ENCODE data around the gene NAA60. TPM values are rescaled to one million over a fixed set of nuclear protein-coding genes. Genes with fewer than 3 reads are reported as not detected.

NAA60 gene
- total and polyA plus RNA-seq, 8 donors = 25.3 to 155 (median 54.9) TPM

DNA sequence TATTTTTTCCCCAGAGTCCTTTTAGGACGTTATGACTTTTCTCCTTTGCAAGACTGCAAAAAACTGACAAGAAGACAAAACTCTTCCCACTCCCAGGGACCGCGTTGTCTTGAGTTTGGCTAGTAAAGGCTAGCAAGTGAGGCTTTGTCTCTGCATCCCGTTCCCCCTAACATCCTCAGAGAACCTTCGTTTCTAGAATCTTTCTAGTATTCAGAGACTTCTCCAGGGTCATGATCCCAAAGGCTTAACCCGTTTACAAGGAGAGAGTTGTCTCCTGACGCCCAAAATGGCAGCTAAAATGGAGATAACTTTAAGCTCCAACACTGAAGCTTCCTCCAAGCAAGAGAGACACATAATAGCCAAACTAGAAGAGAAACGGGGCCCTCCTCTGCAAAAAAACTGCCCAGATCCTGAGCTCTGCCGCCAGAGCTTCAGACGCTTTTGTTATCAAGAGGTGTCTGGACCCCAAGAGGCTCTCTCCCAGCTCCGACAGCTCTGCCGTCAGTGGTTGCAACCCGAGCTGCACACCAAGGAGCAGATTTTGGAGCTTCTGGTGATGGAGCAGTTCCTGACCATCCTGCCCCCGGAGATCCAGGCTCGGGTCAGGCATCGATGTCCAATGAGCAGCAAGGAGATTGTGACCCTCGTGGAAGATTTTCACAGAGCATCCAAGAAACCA lies 41.6 kb upstream of the NAA60 start:
- TF ChIP-seq EP300 (IDR thresholded peaks at IDR 0.05) = no peak
- TF ChIP-seq, protein P1, sequence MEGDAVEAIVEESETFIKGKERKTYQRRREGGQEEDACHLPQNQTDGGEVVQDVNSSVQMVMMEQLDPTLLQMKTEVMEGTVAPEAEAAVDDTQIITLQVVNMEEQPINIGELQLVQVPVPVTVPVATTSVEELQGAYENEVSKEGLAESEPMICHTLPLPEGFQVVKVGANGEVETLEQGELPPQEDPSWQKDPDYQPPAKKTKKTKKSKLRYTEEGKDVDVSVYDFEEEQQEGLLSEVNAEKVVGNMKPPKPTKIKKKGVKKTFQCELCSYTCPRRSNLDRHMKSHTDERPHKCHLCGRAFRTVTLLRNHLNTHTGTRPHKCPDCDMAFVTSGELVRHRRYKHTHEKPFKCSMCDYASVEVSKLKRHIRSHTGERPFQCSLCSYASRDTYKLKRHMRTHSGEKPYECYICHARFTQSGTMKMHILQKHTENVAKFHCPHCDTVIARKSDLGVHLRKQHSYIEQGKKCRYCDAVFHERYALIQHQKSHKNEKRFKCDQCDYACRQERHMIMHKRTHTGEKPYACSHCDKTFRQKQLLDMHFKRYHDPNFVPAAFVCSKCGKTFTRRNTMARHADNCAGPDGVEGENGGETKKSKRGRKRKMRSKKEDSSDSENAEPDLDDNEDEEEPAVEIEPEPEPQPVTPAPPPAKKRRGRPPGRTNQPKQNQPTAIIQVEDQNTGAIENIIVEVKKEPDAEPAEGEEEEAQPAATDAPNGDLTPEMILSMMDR (IDR thresholded peaks at IDR 0.05) = no peak
- TF ChIP-seq POLR2A (IDR thresholded peaks at IDR 0.05) = no peak
- TF ChIP-seq POLR2AphosphoS5 (IDR thresholded peaks at IDR 0.05) = no peak
- Histone ChIP-seq H3K27ac (peak overlapping the region; percentile 89 to 93 (median 91)), H3K4me3 (peak overlapping the region; percentile 81 to 91 (median 87)), H3K27me3 (no peaks in the 10 kb centered on the region), H3K9me3 (peaks cover 0 to 59% (median 43%) of the 10 kb centered on the region in 4 donors), H3K4me1 (peaks cover 17 to 40% (median 24%) of the 10 kb centered on the region in 4 donors), H3K36me3 (peaks cover 31 to 58% (median 48%) of the 10 kb centered on the region in 4 donors)
- intact Hi-C loops (cut with DNase I; ENCODE audit: low total_unique reads) = no loop called here
- WGBS, 5 donors = 33 to 37% (median 35%) methylated on average over 16 to 17 of the region's 17 CpGs
- peak in 1 of 2 donors; percentile 10 for DNase-seq

DNA sequence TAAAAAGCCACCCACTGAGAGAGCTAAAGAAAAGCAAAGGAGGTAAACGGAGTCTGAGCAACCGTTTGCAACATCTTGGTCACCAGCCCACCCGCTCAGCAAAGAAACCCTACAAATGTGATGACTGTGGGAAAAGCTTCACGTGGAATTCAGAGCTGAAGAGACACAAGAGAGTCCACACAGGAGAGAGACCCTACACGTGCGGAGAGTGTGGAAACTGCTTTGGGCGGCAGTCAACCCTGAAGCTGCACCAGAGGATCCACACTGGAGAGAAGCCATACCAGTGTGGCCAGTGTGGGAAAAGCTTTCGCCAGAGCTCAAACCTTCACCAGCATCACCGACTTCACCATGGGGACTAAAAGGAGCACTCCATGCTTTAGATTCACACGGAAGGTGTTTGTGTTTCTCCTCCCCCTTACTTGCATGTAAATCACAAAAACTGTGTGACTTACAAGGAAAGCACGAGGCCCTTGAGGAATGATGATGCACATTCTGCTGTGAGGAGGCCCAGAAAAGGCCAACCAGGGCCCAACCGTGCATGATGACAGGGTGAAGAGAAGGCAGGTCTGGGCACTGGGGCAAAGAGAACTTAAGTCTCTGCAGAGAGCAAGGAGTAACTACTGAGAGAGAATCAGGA lies 34.8 kb upstream of the NAA60 start:
- peaks cover 44 to 100% (median 96%) of the 10 kb centered on the region in 4 donors for H3K9me3 ChIP-seq
- DNase-seq = no peak
- no peaks in the 10 kb centered on the region for H3K27me3 ChIP-seq
- intact Hi-C loops (cut with DNase I; ENCODE audit: low total_unique reads) = no loop called here
- H3K4me3 ChIP-seq = no peak overlapping the region
- TF ChIP-seq, protein P1 (IDR thresholded peaks at IDR 0.05) = no peak
- no peak for TF ChIP-seq POLR2AphosphoS5 (IDR thresholded peaks at IDR 0.05)
- no peak overlapping the region for H3K27ac ChIP-seq
- H3K36me3 ChIP-seq = peaks cover 47 to 83% (median 69%) of the 10 kb centered on the region in 4 donors
- 95 to 98% (median 97%) methylated on average over 11 to 12 of the region's 12 CpGs for WGBS, 5 donors
- H3K4me1 ChIP-seq = peaks cover 0 to 6% (median 0%) of the 10 kb centered on the region in 4 donors

DNA sequence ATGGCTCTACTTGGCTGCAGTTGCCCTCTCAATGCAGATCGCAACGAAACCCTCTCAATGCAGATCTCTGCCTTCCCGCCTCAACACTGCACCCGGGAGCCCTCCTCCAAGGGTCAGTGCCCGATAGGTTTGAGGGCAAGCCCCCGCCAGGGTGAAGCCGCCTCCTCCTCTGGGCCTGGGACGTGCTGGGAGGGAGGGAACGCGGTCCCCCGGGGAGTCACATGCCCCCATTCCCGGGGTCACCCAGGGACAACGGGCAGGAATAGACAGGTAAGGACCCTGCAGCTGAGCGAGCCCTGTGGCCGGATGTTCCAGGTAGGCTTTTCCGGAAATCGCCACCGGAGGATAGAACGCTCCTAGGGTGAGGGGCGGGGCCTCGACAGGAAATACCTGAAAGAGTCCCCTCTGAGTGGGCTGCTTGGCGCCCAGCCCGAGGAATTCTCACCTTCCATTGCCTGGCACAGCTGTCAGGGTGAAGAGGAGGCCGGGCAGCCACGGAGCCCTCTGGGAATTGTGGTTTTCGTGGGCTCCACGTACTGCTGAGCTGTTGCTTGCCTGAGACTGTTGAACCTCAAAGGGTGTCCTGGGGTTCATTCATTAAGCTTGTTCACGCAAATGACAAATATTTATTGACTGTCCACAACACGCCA lies 29.6 kb upstream of the NAA60 start:
- TF ChIP-seq POLR2AphosphoS5 (IDR thresholded peaks at IDR 0.05) = no peak
- no peak for TF ChIP-seq POLR2A (IDR thresholded peaks at IDR 0.05)
- TF ChIP-seq, protein P1 (IDR thresholded peaks at IDR 0.05) = no peak
- no peak for TF ChIP-seq EP300 (IDR thresholded peaks at IDR 0.05)
- no peak overlapping the region for H3K27ac ChIP-seq
- 37 to 51% (median 47%) methylated on average over 26 to 29 of the region's 29 CpGs for WGBS, 5 donors
- H3K36me3 ChIP-seq = peaks cover 2 to 31% (median 19%) of the 10 kb centered on the region in 4 donors
- no peaks in the 10 kb centered on the region for H3K27me3 ChIP-seq
- H3K4me3 ChIP-seq = no peak overlapping the region
- no peaks in the 10 kb centered on the region for H3K4me1 ChIP-seq
- intact Hi-C loops (cut with DNase I; ENCODE audit: low total_unique reads) = no loop called here
- DNase-seq = no peak
- H3K9me3 ChIP-seq = peaks cover 42 to 96% (median 81%) of the 10 kb centered on the region in 4 donors

DNA sequence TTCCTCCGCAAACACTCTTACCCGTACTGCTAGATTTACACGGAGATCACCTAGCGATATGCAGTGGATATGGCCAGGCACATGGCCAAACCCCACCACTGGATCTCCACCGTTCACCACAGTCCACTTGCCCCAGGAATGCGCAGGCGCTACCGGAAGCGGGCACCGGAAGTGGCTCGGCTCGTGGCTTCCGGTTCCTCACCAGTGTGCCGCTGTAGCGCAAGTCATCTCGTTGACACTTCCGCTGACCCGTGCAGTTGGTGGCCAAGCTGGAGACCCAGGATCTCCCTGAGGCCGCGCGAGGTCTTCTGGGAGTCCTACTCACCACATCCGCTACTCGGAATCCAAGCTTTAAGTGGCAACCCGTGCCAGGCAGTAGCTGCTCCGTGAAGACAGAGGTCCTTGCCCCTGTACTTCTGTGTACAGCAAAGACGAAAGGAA lies 11.7 kb upstream of the NAA60 start:
- H3K27ac ChIP-seq = no peak overlapping the region
- TF ChIP-seq, protein P1 (IDR thresholded peaks at IDR 0.05) = no peak
- no peak for TF ChIP-seq EP300 (IDR thresholded peaks at IDR 0.05)
- TF ChIP-seq POLR2AphosphoS5 (IDR thresholded peaks at IDR 0.05) = no peak
- no peak for TF ChIP-seq POLR2A (IDR thresholded peaks at IDR 0.05)
- 58 to 84% (median 68%) methylated on average over 26 of the region's 26 CpGs for WGBS, 5 donors
- H3K4me1 ChIP-seq = no peaks in the 10 kb centered on the region
- peak; percentile 35 to 70 for DNase-seq
- H3K4me3 ChIP-seq = peak overlapping the region in 2 of 4 donors; percentile 22 to 29
- intact Hi-C loops (cut with DNase I; ENCODE audit: low total_unique reads) = no loop called here
- H3K9me3 ChIP-seq = peaks cover 0 to 7% (median 3%) of the 10 kb centered on the region in 4 donors
- peaks cover 0 to 25% (median 18%) of the 10 kb centered on the region in 4 donors for H3K36me3 ChIP-seq
- peaks cover 0 to 3% (median 0%) of the 10 kb centered on the region in 3 donors for H3K27me3 ChIP-seq

All from stomach (tissue), 9 donors.